GM13977 (cell line): ENCODE data around the gene TTC7B.
"Not testable (repeated sequence)": the region's sequence is repeated elsewhere in the genome, so short reads cannot be mapped to it uniquely, and the experiment has no call there.

Source experiments
- DNase-seq: peaks from one replicate; pipeline ENCODE4 v3.0.0; 2012; ENCODE audit warnings: low spot score
- in situ Hi-C: fragments of 300-500 bp; cut with MboI; formaldehyde crosslinking; loops from one replicate; pipeline ENCODE4 v1.12.0; 2022; ENCODE audit warnings: low sequenced_read_pairs, low pct_unique_long_range_greater_than_20kb, mixed read lengths, inconsistent platforms; ENCODE audit not compliant: unreplicated experiment
- TF ChIP-seq, protein P1 (sequence below): IDR thresholded peaks from 2 replicates; pipeline ENCODE4 v1.5.1; 2012; ENCODE audit warnings: mild to moderate bottlenecking, control low read depth; ENCODE audit not compliant: insufficient read depth; ENCODE audit errors: extremely low read depth, missing control alignments

TTC7B gene

DNA sequence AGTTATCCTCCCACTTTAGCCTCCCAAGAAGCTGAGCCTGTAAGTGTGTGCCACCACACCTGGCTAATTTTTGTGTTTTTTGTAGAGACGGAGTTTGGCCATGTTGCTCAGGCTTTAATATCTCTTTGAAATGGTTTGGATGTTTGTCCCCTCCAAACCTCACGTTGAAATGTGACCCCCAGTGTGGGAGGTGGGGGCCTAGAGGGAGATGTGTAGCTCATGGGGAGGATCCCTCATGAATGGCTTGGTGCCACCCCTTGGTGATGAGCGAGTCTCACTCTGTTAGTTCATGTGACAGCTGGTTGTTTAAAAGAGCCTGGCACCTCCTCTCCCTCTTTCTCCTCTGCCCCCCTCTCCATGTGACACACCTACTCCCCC is 23.6 kb upstream of the TTC7B start:
- in situ Hi-C loops, result no loop called here
- no peak for DNase-seq
- TF ChIP-seq, protein P1, sequence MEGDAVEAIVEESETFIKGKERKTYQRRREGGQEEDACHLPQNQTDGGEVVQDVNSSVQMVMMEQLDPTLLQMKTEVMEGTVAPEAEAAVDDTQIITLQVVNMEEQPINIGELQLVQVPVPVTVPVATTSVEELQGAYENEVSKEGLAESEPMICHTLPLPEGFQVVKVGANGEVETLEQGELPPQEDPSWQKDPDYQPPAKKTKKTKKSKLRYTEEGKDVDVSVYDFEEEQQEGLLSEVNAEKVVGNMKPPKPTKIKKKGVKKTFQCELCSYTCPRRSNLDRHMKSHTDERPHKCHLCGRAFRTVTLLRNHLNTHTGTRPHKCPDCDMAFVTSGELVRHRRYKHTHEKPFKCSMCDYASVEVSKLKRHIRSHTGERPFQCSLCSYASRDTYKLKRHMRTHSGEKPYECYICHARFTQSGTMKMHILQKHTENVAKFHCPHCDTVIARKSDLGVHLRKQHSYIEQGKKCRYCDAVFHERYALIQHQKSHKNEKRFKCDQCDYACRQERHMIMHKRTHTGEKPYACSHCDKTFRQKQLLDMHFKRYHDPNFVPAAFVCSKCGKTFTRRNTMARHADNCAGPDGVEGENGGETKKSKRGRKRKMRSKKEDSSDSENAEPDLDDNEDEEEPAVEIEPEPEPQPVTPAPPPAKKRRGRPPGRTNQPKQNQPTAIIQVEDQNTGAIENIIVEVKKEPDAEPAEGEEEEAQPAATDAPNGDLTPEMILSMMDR, result no peak

- TF ChIP-seq, protein P1, result no peak
- DNase-seq, result no peak
- in situ Hi-C loops, result no loop called here
Measured at GRCh38 chr14:90839024-90839888, 23.0 kb upstream of the TTC7B start.

DNA sequence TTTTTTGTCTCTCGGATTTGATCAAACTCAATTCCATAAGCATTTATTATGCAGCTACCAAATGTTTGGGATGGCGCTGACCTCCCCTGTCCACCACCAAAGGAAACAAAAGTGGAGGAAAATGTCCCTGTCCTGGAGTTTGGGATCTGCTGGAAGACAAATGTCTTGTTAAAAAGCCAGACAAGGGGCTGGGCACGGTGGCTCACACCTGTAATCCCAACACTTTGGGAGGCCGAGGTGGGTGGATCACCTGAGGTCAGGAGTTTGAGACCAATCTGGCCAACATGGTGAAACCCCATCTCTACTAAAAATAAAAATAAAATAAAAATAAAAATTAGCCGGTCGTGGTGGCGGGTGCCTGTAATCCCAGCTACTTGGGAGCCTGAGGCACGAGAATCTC is 22.3 kb upstream of the TTC7B start:
- DNase-seq, in situ Hi-C loops: not testable (repeated sequence)

GRCh38 chr14:90837355-90837754 is 21.1 kb upstream of the TTC7B start:
- no peak for DNase-seq
- TF ChIP-seq, protein P1, result no peak
- in situ Hi-C loops, result no loop called here

DNA sequence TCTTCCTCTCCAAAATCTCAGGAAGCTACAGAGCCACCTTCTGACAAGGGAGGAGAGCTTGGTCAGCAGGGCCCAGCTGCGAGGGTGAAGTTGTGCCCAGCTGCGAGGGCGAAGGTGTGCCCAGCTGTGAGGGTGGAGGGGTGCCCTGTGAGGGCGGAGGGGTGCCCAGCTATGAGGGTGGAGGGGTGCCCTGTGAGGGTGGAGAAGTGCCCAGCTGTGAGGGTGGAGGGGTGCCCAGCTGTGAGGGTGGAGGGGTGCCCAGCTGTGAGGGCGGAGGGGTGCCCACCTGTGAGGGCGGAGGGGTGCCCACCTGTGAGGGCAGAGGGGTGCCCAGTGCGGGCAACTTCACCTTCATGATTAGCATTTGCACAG is 20.4 kb upstream of the TTC7B start:
- TF ChIP-seq, protein P1, result no peak

GRCh38 chr14:90831821-90832220 is 15.6 kb upstream of the TTC7B start:
- TF ChIP-seq, protein P1, result no peak
- DNase-seq, result no peak
- in situ Hi-C loops, result no loop called here

More for the DNA sequence above, 20.4 kb upstream of the TTC7B start:
- no peak for DNase-seq
- in situ Hi-C loops, result no loop called here

GRCh38 chr14:90830931-90831701 is 14.9 kb upstream of the TTC7B start:
- DNase-seq, result no peak
- in situ Hi-C loops, result no loop called here
- TF ChIP-seq, protein P1, result no peak
